K562 (cell line): ENCODE measurements around the gene HBB. TPM values are rescaled to one million over a fixed set of nuclear protein-coding genes. Genes with fewer than 3 reads are reported as not detected.

Experiments used
- ATAC-seq: fragments of 200-7000 bp; cut with Tn5 transposase; 3 replicates; pipeline ENCODE4 v1.9.1; 2020; ENCODE audit warnings: moderate library complexity
- BruUV-seq: library from RNA; stranded (reverse); fragments of 400-500 nt; replicated peaks from 2 replicates; lab custom pipeline; 2021; lab: Mats Ljungman, UMichigan
- CTCF ChIA-PET: fragments of 300-600 bp; formaldehyde crosslinking; extraction: SDS; loops from one replicate; lab custom pipeline; 2021; ENCODE audit warnings: low intra/inter-chr PET ratio; lab: Yijun Ruan, JAX
- POLR2A ChIA-PET: fragments of 300-600, 350-650 bp; sonication (Branson Sonifier 250); formaldehyde crosslinking; extraction: SDS; loops from one replicate; lab custom pipeline; 2021; ENCODE audit warnings: antibody characterized with exemption, inconsistent platforms; lab: Yijun Ruan, JAX
- DNase-seq, 4 experiments: peaks; one replicate each; pipeline versions ENCODE4 v3.0.0 to v3.0.0-alpha.2; 2011 to 2018; ENCODE audit warnings: low spot score in 3 of 4, mixed read lengths in 3 of 4; ENCODE audit errors: extremely low read depth in 1 of 4
- FAIRE-seq: peaks from 2 replicates; lab custom pipeline; 2011; peaks lifted over from hg19 to GRCh38; lab: Jason Lieb, UNC
- H2AFZ ChIP-seq: 2 replicates; pipeline ENCODE4 v1.6.0; 2011; ENCODE audit warnings: low read depth, low read length, control low read depth, inconsistent platforms
- H3K27ac ChIP-seq: fragments of 200-600 bp; 3 replicates; pipeline ENCODE4 v1.8.0; 2011; ENCODE audit warnings: low read depth, mild to moderate bottlenecking, control low read depth, inconsistent platforms, low read length, moderate library complexity, mixed read lengths; ENCODE audit errors: extremely low read depth
- H3K27me3 ChIP-seq, 2 experiments: fragments of 300-600 bp in 1 of 2; 2 replicates in 1 of 2; 3 replicates in 1 of 2; pipeline versions ENCODE4 v1.6.0 to v1.8.0; 2011; ENCODE audit warnings: inconsistent platforms in 2 of 2, low read length in 2 of 2, mild to moderate bottlenecking in 1 of 2, mixed read lengths in 1 of 2, moderate library complexity in 1 of 2; ENCODE audit not compliant: control insufficient read depth in 2 of 2, insufficient read depth in 2 of 2
- H3K36me3 ChIP-seq: fragments of 300-600 bp; 3 replicates; pipeline ENCODE4 v1.8.0; 2011; ENCODE audit warnings: mild to moderate bottlenecking, low read length, inconsistent platforms; ENCODE audit not compliant: control insufficient read depth, insufficient read depth
- H3K4me1 ChIP-seq, 2 experiments: fragments of 200-600 bp in 1 of 2; replicated peaks in 1 of 2; 2 replicates in 1 of 2; 3 replicates in 1 of 2; pipeline versions ENCODE4 v1.5.1 to v1.8.0; 2011; ENCODE audit warnings: inconsistent platforms in 2 of 2, low read length in 2 of 2, mild to moderate bottlenecking in 1 of 2, mixed read lengths in 1 of 2, moderate library complexity in 1 of 2; ENCODE audit not compliant: control insufficient read depth in 2 of 2, insufficient read depth in 2 of 2
- H3K4me2 ChIP-seq: 2 replicates; pipeline ENCODE4 v1.6.1; 2011; ENCODE audit warnings: low read length, control low read depth, inconsistent platforms, mixed read lengths; ENCODE audit not compliant: insufficient read depth
- H3K4me3 ChIP-seq: fragments of 200-600 bp; sonication (generic), shearing (Covaris generic); 2 replicates; pipeline ENCODE4 v1.5.1; 2016; ENCODE audit warnings: control low read depth, inconsistent platforms
- H3K79me2 ChIP-seq: fragments of 200-600 bp; 3 replicates; pipeline ENCODE4 v1.8.0; 2011; ENCODE audit warnings: low read length, inconsistent platforms; ENCODE audit not compliant: control insufficient read depth, insufficient read depth
- H3K9ac ChIP-seq, 2 experiments: 2 replicates each; pipeline versions ENCODE4 v1.6.0 to v1.6.1; 2011; ENCODE audit warnings: low read depth in 2 of 2, low read length in 2 of 2, control low read depth in 1 of 2, inconsistent platforms in 1 of 2, mild to moderate bottlenecking in 1 of 2, mixed read lengths in 1 of 2; ENCODE audit not compliant: insufficient read depth in 1 of 2
- H3K9me1 ChIP-seq: one replicate; pipeline ENCODE4 v1.6.0; 2011; ENCODE audit warnings: inconsistent platforms, mild to moderate bottlenecking, low read length, moderate library complexity; ENCODE audit not compliant: control insufficient read depth, insufficient read depth
- H3K9me3 ChIP-seq: replicated peaks from 2 replicates; pipeline ENCODE4 v1.5.1; 2011; ENCODE audit warnings: low read depth, low read length, inconsistent platforms; ENCODE audit not compliant: control insufficient read depth, insufficient read depth
- H4K20me1 ChIP-seq: replicated peaks from 2 replicates; pipeline ENCODE4 v1.6.1; 2011; ENCODE audit warnings: low read length, inconsistent platforms, mixed read lengths; ENCODE audit not compliant: control insufficient read depth, insufficient read depth
- CGGBP1 ChIP-seq: fragments of 250-450 bp; sonication (Bioruptor Pico); IDR thresholded peaks from 2 replicates; pipeline ENCODE4 v1.9.0; 2021; ENCODE audit warnings: mild to moderate bottlenecking
- CHD1 ChIP-seq: fragments of 200-600 bp; sonication (generic); IDR thresholded peaks from one replicate; pipeline ENCODE4 v1.6.1; 2012; ENCODE audit warnings: mild to moderate bottlenecking, moderate library complexity, low read length, inconsistent platforms
- CREB3L1 ChIP-seq: fragments of 450-650 bp; IDR thresholded peaks from 2 replicates; pipeline ENCODE4 v1.6.1; 2014; ENCODE audit warnings: low read depth, mild to moderate bottlenecking, moderate library complexity, borderline replicate concordance
- HNRNPLL ChIP-seq: fragments of 200-400 bp; formaldehyde crosslinking; IDR thresholded peaks from 2 replicates; pipeline ENCODE4 v1.6.1; 2017; ENCODE audit warnings: low read length, low read depth, mild to moderate bottlenecking; ENCODE audit not compliant: poor library complexity, severe bottlenecking
- KDM1A ChIP-seq, 2 experiments: fragments of 450-650 bp; IDR thresholded peaks; 2 replicates each; pipeline ENCODE4 v1.6.1; 2016; ENCODE audit warnings: mild to moderate bottlenecking in 2 of 2
- MBD2 ChIP-seq: sonication (generic); IDR thresholded peaks from 2 replicates; pipeline ENCODE4 v1.6.1; 2016; ENCODE audit warnings: low read depth, borderline replicate concordance
- MECOM ChIP-seq: fragments of 250-450 bp; sonication (Bioruptor Pico); IDR thresholded peaks from 2 replicates; pipeline ENCODE4 v1.8.0; 2022; ENCODE audit warnings: inconsistent platforms
- NFATC3 ChIP-seq: fragments of 450-650 bp; IDR thresholded peaks from 2 replicates; pipeline ENCODE4 v1.6.1; 2017; ENCODE audit warnings: mild to moderate bottlenecking
- PML ChIP-seq: IDR thresholded peaks from 2 replicates; pipeline ENCODE4 v1.6.1; 2012; ENCODE audit warnings: low read length, inconsistent platforms
- POLR2G ChIP-seq: fragments of 200-400 bp; formaldehyde crosslinking; IDR thresholded peaks from 2 replicates; pipeline ENCODE4 v1.6.1; 2017; ENCODE audit warnings: low read depth, mild to moderate bottlenecking, antibody characterized with exemption, low read length, moderate library complexity
- RBFOX2 ChIP-seq: fragments of 200-400 bp; formaldehyde crosslinking; IDR thresholded peaks from 2 replicates; pipeline ENCODE4 v1.6.1; 2017; ENCODE audit warnings: low read depth, mild to moderate bottlenecking, low read length, moderate library complexity
- SMARCA4 ChIP-seq: fragments of 450-650 bp; IDR thresholded peaks from 2 replicates; pipeline ENCODE4 v1.6.1; 2016
- TSHZ1 ChIP-seq: fragments of 250-450 bp; sonication (Bioruptor Pico); IDR thresholded peaks from 2 replicates; pipeline ENCODE4 v1.4.0; 2020; ENCODE audit warnings: mild to moderate bottlenecking, moderate library complexity
- WGBS: fragments of 100-300 bp; shearing (Covaris generic); methylation state at CpG from one replicate; pipeline ENCODE4 v1.1.6; 2016; ENCODE audit warnings: low coverage, mixed read lengths; ENCODE audit not compliant: insufficient coverage; ENCODE audit errors: missing lambda C conversion rate; 5-methylcytosine and 5-hydroxymethylcytosine counted together
- in situ Hi-C: fragments of 300-500 bp; cut with MboI; formaldehyde crosslinking; loops from 4 replicates; pipeline ENCODE4 v1.15.0; 2018; ENCODE audit warnings: inconsistent platforms, mixed read lengths
- intact Hi-C: fragments of 100-400 bp; cut with micrococcal nuclease; formaldehyde crosslinking; loops from 2 replicates; pipeline ENCODE4 v1.14.2; 2022
- polyA plus RNA-seq, 8 experiments: library from polyadenylated mRNA; depleted of rRNA in 4 of 8; stranded (reverse) in 5 of 8; unstranded in 3 of 8; fragments of >200 nt; fragmentation: Nextera tagmentation in 2 of 8; fragmentation: Illumina TruSeq in 1 of 8; extraction: Ambion mirVana in 2 of 8; extraction: Trizol in 1 of 8; gene quantifications; 2 replicates each; pipeline versions ENCODE4 v1.2.1 to v1.2.3, GENCODE V29; 2011 to 2014; ENCODE audit warnings: inconsistent platforms in 1 of 8, missing spikeins in 1 of 8
- total RNA-seq, 7 experiments: library from RNA; depleted of rRNA in 6 of 7; stranded (reverse); fragments of >200 nt in 6 of 7; fragmentation: Illumina TruSeq in 2 of 7; extraction: Trizol in 2 of 7; gene quantifications; 2 replicates each; pipeline versions ENCODE4 v1.2.1 to v1.2.3, GENCODE V29; 2011 to 2021; ENCODE audit warnings: low replicate concordance in 1 of 7

Gene HBB
- total and polyA plus RNA-seq, 9 of the 15 experiments (the other 6 are each of a cell fraction or from before 2014, with no cell fraction given) = 0.33 to 3.4 (median 1.2) TPM; not detected in 2

DNA sequence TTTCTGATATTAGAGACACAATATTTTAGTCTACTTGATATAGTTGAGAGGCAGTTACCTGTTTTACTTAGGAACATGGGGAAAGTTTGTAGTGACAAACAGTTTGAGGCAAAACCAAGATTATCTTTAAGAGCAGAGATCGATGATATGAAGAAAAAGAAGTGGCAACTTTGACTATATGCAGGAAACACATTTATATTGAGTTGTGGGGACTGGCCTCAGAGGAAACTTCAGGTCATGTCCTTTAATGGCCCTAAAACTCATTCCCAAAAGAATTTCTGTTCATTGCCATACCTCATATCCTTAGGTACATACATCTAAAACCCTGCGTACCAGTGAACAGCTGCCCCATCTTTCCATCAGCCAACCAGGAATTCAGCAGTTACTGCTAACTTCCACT, 18.3 kb upstream of the HBB start:
- BruUV-seq = no TSS peak
- WGBS = 17% methylated on average over 2 of the region's 2 CpGs
- intact Hi-C loops = no loop called here

More for the DNA sequence above, 18.3 kb upstream of the HBB start:
- H3K9ac ChIP-seq = peak overlapping the region; percentile 70; a peak in 3 of 4 replicates
- peaks cover 92% of the 10 kb centered on the region for H3K79me2 ChIP-seq
- peak overlapping the region; percentile 88 for H3K4me2 ChIP-seq
- peaks cover 43% of the 10 kb centered on the region for H3K36me3 ChIP-seq
- FAIRE-seq (no peak), DNase-seq (peak in 1 of 4 experiments; percentile 40), ATAC-seq (no peak)
- H3K4me3 ChIP-seq = peak overlapping the region; percentile 54
- H3K27ac ChIP-seq = peak overlapping the region; percentile 72
- no peak overlapping the region for H2AFZ ChIP-seq
- POLR2A ChIA-PET = interaction anchor here (0.9 to 1.0 kb wide), 2 partner anchors 9 to 24 kb away, joined by 3 read pairs; partner anchors contain the start of gene HBE1
- H3K9me3 ChIP-seq = no peaks in the 10 kb centered on the region
- H3K27me3 ChIP-seq = no peaks in the 10 kb centered on the region
- TF ChIP-seq SMARCA4 (0 out of 2 replicates have a peak, but pooled peaks have one; percentile 7), NFATC3 (0 out of 2 replicates have a peak, but pooled peaks have one; percentile 37), HNRNPLL (no peak), KDM1A (IDR thresholded peaks at IDR 0.05) (peak in 1 of 2 experiments; percentile 27; a peak in 1 of 4 replicates), RBFOX2 (peak; percentile 51; the same call in 1 of the 2 replicates), POLR2G (0 out of 2 replicates have a peak, but pooled peaks have one; percentile 22), PML (0 out of 2 replicates have a peak, but pooled peaks have one; percentile 24), MBD2 (no peak), CHD1 (peak; percentile 14), CREB3L1 (no peak), MECOM (CRISPR knock-in tag) (no peak), TSHZ1 (CRISPR knock-in tag) (no peak), CGGBP1 (0 out of 2 replicates have a peak, but pooled peaks have one; percentile 50)
- H3K4me1 ChIP-seq = peaks cover 8 to 26% of the 10 kb centered on the region in 2 experiments
- CTCF ChIA-PET = no interaction called here
- in situ Hi-C loops = no loop called here
- H4K20me1 ChIP-seq = peaks cover 5% of the 10 kb centered on the region; the same call in 1 of the 2 replicates
- H3K9me1 ChIP-seq = no peaks in the 10 kb centered on the region
